MV-4-11 (cell line): ENCODE results near the gene SLC25A5.
"Not testable (repeated sequence)": the region's sequence is repeated elsewhere in the genome, so short reads cannot be mapped to it uniquely, and the experiment has no call there.

Source experiments
- DNase-seq: peaks from one replicate; lab custom pipeline; 2025; lab: John Stamatoyannopoulos, UW

The SLC25A5 gene

DNA sequence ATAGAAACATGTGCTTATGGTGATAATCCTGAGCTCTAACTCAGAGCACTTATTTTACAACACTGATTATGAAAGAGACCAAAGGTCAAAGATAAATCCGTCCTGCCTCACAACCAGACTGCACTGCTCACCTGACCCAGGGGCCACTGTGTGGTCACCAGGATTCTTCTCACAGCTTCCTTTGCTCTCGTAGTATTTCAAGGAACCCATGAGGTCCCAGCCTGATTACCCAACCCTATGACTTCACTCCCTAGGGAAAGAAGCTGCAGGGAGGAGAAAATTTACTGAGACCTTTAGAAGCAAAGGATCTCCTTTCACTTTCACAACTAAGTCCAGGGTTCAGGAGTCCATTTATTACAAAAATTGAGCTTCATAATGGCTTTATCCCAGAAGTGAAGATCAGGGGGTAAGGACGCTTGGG is 9.6 kb downstream of the SLC25A5 start:
- peak; percentile 10 for DNase-seq

DNA sequence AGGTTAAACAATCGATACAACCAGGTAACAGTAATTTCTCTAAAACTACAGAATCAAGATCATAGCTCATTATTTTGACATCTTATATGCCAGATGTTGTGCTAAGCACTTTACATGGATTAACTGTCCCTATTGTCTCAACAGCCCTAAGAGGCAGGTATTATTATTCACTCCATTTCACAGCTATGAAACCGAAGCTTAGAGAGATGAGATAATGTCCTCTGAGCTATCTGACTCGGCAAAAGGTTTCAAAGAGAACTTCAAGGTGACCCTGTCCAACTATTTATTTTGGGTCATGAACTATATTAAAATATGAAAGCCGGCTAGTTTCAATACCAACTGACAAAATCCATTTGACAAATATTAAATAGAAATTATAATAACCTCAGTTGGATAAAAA is 10.3 kb downstream of the SLC25A5 start:
- DNase-seq: no peak

DNA sequence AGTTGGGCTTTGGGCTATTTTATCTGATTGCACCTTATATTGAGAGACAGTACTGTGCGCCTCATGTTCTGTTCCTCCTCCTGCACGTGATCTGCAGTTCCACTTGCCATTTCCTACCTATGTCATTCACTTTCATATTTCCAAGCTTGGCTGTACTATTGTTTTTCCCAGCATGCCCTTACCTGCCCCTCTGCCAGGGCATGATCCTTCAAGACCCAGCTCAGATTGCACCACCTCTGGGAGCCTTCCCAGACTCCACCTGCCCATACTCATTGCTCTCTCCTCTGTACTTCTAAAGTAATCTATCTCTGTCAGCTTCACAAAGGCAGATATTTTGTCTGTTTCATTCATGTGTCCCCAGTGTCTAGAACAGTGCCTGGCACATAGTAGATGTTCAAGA is 11.6 kb downstream of the SLC25A5 start:
- no peak for DNase-seq

DNA sequence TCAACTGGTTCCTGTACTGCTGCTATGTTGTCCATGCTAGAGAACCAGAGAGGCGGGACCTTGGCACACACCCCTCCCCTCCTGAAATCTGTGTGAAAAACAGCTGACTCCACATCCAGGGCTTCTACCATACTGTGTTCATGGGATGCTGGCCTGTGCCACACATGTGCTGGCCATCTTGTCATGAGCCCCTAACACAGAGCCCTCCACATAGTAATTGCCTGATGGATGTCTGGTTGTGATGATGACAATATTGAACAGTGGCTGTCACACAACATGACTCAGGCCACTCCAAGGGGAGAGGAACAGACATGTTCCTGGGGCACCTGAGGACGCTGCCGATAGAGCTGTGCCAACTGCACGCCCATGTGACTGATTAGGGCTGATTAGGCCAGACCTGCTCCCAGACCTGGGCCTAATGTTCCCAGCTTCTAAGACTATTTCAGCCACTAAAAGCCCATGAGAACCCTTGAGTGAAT is 13.1 kb downstream of the SLC25A5 start:
- no peak for DNase-seq

DNA sequence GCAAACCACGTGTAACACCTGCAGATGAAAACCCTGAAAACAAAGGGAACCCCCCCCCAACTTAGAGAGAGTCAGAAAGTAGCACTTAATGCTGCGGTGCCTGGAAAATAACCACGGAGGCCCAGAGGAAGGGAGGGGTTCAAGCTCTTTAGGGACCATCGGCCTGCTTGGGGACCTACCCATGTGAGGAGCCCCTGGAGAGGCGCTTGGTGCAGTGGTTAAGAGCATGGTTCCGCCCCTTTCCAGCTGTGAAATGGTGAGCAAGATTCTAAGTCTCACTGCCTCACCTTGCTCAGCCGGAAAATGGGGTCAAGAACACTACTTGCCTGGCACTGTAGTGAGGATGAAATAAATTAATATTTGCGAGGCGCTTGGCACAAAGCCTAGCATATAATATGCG is 13.8 kb downstream of the SLC25A5 start:
- no peak for DNase-seq

DNA sequence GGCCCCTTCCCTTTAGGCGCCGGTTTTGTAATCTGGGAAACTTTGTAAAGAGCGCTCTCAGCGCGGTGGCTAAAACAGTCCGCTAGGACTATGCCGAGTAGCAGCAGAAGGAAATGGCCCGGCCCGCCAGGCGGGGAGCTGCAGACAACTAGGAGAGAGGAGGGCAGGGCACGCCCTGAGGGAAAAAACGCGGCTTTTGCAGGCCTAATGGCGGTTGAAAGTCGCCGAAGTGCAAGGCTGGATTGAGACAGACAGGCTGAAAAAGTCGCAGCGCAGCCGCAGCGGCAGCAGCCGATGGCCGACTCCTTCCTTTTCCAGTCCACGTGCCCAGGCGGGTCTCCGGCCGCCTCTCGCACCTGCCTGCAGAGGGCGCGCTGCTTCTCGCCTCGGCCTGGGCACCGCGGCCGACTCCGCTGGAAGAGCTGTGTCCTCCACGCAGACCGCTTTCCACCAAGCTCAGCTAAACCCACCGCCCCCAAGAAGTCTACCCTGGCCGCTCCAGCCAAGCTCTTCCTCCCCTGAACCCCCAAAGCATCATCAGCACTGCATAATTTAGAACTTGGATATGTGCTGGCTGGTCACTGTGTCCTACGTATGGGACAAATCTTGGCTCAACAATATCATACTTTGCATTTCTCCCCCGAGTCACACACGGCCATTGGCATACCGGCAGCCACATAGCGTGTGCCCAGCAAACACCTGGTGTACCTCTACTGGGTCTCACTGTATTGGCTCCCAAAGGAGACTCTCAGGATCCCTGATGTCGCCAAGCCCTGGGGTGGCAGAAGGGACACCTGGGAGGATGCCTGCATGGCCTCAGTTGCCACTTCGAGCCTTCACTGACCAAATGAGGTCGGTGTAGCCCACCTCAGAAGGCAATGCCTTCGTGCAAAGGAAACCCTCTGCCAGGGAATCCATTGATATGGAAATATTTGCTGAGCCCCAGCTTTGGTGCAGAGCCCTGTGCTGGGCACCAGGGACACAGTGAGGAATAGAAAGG is 14.5 kb downstream of the SLC25A5 start:
- DNase-seq: peak; percentile 58

DNA sequence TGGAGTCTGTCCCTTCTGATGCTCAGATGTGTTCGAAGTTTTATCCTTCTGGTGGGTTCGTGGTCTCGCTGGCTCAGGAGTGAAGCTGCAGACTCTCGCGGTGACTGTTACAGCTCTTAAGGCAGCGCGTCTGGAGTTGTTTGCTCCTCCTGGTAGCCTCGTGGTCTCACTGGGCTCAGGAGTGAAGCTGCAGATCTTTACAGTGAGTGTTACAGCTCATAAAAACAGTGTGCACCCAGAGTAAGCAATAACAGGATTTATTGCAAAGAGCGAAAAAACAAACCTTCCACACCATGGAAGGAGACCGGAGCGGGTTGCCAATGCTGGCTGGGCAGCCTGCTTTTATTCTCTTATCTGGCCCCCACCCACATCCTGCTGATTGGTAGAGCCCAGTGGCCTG is 18.5 kb downstream of the SLC25A5 start:
- no peak for DNase-seq

DNA sequence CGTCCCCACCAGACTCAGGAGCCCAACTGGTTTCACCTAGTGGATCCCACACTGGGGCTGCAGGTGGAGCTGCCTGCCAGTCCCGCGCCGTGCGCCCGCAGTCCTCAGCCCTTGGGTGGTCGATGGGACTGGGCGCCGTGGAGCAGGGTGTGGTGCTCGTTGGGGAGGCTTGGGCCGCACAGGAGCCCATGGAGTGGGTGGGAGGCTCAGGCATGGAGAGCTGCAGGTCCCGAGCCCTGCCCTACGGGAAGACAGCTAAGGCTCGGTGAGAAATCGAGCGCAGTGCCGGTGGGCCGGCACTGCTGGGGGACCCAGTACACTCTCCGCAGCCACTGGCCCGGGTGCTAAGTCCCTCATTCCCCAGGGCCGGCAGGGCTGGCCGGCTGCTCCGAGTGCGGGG is 19.5 kb downstream of the SLC25A5 start:
- not testable (repeated sequence) for DNase-seq

DNA sequence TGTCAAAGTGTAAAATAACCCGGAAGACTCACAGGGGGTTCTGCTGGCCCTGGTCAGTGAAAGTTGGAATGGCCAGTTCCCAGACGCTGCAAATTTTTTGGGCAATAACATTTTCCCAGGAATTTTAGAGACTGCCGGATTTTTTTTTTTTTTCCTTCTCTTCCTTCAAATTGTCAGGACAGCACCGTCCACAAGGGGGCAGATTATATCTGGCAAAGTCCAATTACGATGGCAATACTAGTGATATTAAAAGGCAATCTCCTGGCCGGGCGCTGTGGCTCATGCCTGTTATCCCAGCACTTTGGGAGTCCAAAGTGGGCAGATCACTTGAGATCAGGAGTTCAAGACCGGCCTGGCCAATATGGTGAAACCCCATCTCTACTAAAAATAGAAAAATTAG is 20.5 kb downstream of the SLC25A5 start:
- peak; percentile 7 for DNase-seq

DNA sequence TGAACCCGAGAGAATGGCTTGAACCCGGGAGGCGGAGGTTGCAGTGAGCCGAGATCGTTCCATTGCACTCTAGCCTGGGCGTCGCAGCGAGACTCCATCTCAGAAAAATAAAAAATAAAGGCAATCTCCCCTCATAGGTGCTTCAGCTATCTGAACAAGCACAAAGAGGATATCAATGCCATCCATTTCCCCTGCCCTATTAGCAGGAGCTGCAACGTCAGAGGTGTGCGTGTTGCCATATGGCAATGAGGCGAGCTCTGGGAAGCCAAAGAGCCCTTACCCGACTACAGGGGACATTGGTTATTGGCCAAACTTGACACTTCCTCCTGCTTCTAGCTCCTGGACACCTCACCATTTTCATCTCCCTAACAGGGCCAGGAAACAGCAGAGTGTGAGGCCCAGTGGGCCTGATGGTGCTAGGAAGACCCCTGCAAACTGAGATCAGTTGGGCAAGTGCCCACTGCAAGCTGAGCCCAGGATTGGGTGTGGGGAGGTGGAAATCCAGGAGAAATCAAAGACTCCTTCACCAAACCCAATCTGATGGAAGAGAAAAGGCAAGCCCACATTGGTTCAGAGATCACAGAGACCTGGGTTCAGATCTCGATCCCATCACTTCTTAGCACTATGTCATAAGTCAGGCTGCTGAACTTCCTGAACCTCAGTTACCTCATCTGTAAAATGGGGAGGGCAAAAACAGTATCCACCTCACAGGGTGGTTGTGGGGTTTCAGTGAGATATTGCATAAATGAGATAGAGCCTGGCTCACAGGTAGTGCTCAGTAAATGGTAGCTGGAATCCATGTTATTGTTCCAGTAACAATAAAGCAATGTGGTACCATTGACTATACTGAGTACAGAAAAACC is 21.2 kb downstream of the SLC25A5 start:
- DNase-seq: no peak

DNA sequence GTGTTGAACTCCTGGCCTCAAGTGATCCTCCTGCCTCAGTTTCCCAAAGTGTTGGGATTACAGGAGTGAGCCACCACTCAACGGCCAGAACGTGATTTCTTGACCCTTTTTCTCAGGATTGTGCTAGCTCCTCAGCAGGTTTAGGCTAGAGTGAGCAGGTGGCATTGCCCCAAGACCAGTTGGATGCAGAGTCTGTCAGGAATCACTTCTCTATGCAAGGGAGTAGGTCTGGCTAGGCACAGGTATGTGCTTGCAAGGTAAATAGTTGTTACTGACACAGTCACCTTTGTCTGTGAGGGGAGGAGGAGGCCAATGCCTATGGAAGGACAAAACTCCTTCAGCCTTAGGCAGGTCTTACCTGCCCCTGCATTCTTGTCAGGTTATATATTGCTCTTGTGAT is 24.2 kb downstream of the SLC25A5 start:
- DNase-seq: no peak

DNA sequence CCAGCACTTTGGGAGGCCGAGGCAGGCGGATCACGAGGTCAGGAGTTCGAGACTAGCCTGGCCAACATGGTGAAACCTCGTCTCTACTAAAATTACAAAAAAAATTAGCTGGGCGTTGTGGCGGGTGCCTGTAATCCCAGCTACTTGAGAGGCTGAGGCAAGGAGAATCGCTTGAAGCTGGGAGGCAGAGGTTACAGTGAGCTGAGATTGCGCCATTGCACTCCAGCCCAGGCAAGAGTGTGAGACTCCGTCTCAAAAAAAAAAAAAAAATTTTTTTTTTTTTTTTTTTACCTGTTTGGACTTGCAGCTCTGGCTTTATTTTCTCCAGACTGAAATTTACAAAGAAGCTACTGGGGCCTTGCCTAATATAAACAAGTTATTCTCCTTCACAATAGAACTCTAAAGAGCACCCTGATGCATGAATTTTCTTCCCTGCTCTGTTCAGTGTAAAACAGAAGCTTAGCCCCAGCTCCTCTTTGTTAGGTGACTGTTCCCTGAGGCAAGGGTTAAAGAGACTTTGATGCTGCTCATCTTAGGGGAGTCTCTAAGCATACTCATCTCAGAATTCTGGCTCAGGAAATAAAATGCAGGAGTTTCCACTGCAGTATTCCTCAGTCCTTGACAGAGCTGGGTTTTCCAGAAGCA is 25.7 kb downstream of the SLC25A5 start:
- not testable (repeated sequence) for DNase-seq

DNA sequence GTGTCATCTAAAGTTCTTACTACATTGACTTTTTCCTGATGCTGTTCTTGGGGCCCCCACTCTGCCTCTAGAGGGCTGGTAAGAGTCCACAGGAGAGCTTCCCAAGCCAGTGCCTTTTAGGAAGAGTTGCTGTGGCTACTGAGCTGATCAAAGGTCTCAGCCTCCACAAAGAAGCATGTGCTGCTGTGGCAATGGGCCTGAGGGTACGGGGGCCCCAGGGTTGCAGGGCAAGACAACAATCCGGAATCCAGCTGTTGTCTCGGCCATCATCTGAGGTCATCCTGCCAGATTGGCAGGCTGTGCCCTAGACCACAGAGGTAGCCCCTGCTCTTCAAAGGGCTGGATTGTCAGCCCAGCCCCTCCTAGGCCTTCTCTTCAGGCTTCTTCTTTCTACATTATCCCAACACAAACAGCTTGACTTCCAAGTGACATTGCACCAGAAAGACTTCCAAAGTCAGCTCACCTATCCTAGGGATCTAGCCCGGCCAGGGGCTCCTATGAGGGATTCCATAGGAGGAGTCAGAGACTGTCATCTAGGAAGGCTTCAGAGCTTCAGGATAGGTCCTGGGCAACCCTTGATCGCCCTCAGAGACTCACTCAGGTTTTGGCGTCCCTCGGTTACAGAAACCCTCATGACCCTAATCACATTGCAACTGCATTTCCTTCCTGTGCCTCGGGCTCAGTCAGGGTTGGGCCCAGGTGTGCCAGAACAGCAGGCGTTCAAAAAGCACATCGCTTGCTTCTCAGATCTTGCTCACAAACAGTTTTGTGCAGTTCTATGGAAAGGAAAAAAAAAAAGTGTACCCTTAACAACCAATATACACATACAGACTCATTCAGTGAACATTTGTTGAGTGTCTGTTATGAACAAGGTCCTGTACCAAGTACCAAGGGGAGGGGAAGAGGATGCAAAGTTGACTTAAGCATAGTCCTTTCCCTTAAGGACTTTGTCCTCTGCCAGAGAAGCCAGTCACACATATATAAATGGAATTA is 27.8 kb downstream of the SLC25A5 start:
- DNase-seq: no peak

DNA sequence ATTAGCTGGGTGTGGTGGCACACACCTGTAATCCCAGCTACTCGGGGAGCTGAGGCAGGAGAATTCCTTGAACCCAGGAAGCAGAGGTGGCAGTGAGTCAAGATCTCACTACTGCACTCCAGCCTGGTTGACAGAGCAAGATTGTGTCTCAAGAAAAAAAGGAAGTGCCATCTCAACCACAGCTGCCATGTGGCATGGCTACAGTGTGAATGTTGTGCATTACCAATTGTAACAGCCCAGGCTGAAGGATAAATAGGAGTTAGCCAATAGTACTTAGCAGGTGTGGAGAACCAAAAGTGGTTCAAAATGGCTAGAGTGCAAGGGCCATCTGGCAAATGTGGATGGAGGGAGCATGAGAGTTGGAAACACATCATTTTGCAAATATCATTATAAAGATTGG is 28.9 kb downstream of the SLC25A5 start:
- peak; percentile 84 for DNase-seq

DNA sequence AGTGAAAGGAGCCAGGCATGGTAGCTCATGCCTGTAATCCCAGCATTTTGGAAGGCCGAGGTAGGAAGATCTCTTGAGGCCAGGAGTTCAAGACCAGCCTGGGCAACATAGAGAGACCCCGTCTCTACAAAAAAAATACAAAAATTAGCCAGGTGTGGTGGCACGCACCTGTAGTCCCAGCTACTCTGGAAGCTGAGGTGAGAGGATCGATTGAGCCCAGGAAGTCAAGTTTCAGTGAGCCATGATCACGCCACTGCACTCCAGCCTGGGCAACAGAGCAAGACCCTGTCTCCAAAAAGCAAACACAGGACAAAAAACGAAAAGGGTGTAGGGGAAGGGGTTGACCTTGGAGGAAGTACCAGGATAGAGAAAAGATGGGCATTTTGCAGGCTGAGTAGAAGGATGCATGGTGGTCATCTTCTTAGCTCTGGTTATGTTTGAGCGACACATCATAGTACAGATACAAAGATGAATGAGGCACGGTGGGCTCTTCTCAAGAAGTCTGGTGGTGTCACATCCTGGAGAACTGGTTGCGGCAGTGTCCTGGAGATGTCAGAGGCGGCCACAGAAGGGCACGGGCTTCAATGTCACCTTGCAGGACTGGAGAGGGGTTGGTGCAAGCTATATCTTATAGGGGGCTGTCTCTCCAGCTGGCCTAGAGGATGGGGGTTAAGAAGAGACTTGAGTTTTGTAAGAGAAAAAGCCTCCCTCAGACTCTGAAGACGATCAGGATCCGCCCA is 32.0 kb downstream of the SLC25A5 start:
- no peak for DNase-seq

DNA sequence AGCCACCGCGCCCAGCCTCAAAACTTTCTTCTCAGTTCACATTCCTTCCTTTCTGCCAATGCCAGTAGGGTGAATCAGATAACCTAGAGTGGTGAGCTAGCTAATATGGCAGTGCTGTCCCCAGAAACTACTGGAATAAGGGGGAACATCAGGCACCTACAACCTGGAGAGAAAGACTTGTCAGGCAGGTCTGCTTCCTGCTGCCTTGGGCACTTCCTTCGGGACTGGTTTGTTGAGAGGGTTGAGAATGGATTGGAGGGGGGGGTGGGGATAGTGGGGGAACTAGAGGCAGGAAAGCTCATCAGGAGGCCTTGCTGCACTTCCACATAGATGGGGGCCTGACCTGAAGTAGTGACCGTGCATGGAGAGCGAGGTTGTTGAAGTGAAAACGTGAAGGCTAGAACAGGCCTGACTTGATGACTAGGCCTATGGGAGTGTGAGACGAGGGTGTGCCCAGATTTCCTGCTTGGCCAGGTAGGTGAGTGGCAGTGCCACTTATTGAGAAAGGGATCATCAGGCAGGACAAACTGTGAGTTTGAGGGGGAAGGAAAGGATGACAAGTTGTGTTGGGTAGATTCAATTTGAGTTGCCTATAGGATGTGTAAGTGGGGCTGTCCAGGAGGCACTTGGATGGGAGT is 33.4 kb downstream of the SLC25A5 start:
- DNase-seq: no peak

DNA sequence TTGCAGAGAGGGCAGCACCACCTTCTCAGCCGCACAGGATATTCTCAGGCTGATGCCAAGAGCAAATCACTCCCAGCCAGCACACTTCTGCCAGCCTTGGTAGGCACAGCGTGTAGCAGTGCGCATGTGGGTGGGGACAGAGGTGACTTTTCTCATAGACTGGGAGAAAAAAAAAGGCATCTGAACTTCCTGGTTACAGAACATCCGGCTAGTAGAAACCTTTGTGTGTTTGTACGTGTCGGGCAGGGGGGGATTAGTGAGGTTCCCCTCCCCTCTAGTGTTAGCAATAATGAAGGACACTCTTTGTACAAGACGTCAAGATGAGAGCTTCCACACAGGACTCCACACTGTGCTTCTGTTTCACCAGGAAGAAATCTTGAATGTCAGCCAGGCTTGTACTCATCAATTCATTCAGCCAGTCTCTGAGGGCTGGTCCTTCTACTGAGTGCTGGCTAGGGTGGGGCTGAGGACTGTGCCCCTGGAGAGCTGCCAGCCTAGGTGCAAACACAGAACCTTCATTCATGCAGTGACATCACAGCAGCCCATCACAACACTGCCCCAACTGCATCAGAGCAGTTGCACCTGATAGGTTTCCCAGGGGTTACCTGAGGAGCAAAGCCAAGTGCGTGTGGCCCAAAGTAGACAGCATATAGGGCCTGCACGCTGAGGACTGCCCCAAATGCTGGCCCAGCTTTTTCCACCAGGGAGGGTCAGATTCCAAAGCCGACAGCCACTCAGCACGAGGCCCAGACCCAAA is 34.7 kb downstream of the SLC25A5 start:
- no peak for DNase-seq

DNA sequence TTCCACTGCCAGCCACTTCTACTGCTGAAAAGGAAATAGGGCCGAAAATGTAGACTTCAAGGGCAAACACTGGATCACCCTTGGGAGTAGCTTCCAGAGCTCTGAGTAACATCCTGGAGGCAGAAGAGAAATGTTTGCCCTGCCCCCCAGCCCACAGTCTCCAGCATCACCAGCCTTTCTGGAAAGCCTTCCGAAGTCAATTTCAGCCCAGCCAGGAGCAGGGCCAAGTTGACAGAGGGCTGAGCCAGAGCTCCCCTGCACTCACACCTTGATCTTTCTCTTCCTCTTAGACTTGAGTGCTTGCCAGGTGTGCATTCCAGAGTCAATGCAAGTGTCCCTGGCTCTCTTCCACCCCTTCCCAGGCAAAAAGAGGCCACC is 35.2 kb downstream of the SLC25A5 start:
- no peak for DNase-seq

DNA sequence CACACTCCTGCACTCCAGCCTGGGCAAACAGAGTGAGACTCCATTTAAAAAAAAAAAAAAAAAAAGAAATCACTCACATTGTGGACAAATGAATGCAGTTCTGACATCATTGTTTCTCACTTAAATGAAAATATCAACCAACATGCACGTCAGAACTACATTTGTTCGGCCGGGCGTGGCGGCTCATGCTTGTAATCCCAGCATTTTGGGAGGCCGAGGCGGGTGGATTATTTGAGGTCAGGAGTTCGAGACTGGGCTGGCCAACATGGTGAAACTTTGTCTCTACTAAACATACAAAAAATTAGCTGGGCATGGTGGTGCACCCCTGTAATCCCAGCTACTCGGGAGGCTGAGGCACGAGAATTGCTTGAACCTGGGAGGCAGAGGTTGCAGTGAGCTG is 36.9 kb downstream of the SLC25A5 start:
- not testable (repeated sequence) for DNase-seq
